Measurements from ENCODE around the gene TM7SF3.
"Not testable (repeated sequence)": the region's sequence is repeated elsewhere in the genome, so short reads cannot be mapped to it uniquely, and the experiment has no call there.

The TM7SF3 gene

DNA sequence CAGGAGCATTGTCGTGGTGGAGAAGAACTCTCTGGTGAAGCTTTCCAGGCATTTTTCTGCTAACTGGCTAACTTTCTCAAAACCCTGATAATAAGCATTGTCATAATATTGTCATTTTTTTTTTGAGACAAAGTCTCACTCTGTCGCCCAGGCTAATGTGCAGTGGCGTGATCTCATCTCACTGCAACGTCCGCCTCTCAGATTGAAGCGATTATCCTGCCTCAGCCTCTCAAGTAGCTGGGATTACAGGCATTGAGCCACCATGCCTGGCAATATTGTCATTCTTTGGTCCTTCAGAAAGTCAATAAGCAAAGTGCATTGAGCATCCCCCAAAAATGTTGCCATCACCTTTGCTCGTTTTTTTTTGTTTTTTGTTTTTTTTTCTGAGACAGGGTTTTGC is 41.8 kb upstream of the TM7SF3 start:
- TF ChIP-seq, protein P1, sequence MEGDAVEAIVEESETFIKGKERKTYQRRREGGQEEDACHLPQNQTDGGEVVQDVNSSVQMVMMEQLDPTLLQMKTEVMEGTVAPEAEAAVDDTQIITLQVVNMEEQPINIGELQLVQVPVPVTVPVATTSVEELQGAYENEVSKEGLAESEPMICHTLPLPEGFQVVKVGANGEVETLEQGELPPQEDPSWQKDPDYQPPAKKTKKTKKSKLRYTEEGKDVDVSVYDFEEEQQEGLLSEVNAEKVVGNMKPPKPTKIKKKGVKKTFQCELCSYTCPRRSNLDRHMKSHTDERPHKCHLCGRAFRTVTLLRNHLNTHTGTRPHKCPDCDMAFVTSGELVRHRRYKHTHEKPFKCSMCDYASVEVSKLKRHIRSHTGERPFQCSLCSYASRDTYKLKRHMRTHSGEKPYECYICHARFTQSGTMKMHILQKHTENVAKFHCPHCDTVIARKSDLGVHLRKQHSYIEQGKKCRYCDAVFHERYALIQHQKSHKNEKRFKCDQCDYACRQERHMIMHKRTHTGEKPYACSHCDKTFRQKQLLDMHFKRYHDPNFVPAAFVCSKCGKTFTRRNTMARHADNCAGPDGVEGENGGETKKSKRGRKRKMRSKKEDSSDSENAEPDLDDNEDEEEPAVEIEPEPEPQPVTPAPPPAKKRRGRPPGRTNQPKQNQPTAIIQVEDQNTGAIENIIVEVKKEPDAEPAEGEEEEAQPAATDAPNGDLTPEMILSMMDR (IDR thresholded peaks at IDR 0.05; ENCODE audit: low read depth, low read length), result no peak
- TF ChIP-seq POLR2A (IDR thresholded peaks at IDR 0.05; ENCODE audit: extremely low read depth, insufficient read length), result no peak
- H3K4me3 ChIP-seq (ENCODE audit: low read depth, low read length), result no peak overlapping the region
- no peak for DNase-seq (ENCODE audit: low read depth)

DNA sequence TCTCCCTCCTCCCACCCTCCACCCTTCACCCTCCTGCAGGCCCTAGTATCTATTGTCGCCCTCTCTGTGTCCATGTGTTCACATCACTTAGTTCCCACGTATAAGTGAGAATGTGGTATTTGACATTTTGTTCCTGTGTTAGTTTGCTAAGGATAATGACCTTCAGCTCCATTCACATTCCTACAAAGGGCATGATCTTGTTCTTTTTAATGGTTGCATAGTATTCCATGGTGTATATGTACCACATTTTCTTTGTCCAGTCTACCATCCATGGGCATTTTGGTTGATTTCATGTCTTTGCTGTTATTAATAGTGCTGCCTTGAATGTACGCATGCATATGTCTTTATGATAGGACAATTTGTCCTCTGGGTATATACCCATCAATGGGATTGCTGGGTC is 38.6 kb upstream of the TM7SF3 start:
- TF ChIP-seq MYC (IDR thresholded peaks at IDR 0.05; ENCODE audit: low read depth, low read length) (no peak), POLR2A (IDR thresholded peaks at IDR 0.05; ENCODE audit: extremely low read depth, insufficient read length) (no peak)
- TF ChIP-seq, protein P1 (IDR thresholded peaks at IDR 0.05; ENCODE audit: low read depth, low read length), result no peak
- TF ChIP-seq, protein P2, sequence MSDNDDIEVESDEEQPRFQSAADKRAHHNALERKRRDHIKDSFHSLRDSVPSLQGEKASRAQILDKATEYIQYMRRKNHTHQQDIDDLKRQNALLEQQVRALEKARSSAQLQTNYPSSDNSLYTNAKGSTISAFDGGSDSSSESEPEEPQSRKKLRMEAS (IDR thresholded peaks at IDR 0.05; ENCODE audit: low read depth, low read length), result no peak

DNA sequence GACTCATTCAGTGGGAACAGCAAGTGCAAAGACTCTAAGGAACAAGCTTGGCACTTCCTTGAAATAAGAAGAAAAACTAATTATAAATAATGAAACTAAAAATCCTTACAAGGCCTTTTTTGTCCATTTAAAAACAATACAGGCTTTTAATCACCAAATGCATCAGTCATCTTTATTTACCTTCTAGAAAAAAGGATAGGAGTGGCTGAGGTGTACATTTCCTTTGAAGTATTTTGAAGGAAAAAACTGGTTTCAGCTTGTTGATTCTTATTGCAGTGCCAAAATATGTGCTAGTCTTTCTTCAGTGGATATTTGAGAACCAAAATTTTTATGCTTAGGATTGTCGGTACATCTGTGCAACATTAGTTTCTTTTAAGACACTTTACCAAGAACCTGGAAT is 38.0 kb upstream of the TM7SF3 start:
- TF ChIP-seq POLR2A (IDR thresholded peaks at IDR 0.05; ENCODE audit: extremely low read depth, insufficient read length), result no peak
- TF ChIP-seq MYC (IDR thresholded peaks at IDR 0.05; ENCODE audit: low read depth, low read length), result no peak
- TF ChIP-seq, protein P2 (IDR thresholded peaks at IDR 0.05; ENCODE audit: low read depth, low read length), result no peak
- TF ChIP-seq, protein P1 (IDR thresholded peaks at IDR 0.05; ENCODE audit: low read depth, low read length), result no peak
- no peak for DNase-seq (ENCODE audit: low read depth)
- H3K4me3 ChIP-seq (ENCODE audit: low read depth, low read length), result no peak overlapping the region

More for the DNA sequence above, 38.6 kb upstream of the TM7SF3 start:
- no peak for DNase-seq (ENCODE audit: low read depth)
- H3K4me3 ChIP-seq (ENCODE audit: low read depth, low read length), result no peak overlapping the region

DNA sequence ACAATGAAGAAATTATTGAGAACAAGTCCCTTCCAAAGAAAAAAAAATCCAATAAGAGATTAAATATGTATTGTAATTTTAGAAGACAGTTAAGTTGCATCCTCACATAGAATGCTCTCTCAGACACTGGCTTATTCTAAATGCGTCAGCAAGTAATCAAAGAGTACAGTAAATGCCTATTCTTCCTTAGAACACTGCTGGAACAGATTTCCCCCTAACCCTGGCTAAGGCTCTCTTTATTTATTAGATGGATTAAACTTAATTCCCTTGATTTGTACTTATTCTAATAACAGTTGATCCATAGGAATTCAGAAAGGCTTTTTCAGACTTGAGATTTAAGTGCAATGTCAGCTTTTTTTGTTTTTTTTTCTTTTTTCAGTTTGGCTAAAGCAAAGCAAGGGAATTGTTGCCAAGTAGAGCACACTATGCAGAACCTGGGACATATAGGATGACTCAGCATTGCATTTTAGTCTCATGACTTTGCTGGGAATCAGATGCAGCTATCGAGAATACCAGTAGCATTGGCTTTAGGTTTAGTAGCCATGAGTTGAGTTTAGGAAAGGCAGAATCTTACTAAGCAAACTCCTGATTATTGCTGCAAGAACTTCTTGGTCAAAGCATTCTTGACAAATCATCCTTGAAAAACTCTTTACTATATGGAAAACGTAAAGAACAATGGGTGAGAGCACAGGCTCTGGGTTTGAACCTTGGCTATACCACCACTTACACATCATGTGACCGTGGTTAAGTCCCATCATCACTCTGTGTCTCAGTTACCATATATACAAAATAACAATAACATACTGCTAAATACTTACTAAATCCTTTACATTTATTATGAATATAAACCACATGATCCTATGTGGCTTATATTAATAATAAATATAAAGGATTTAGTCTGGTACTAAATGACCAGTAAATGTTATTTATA is 34.9 kb upstream of the TM7SF3 start:
- no peak for DNase-seq (ENCODE audit: low read depth)
- TF ChIP-seq POLR2A (IDR thresholded peaks at IDR 0.05; ENCODE audit: extremely low read depth, insufficient read length) (no peak), MYC (IDR thresholded peaks at IDR 0.05; ENCODE audit: low read depth, low read length) (no peak)
- TF ChIP-seq, protein P1 (IDR thresholded peaks at IDR 0.05; ENCODE audit: low read depth, low read length), result no peak
- H3K4me3 ChIP-seq (ENCODE audit: low read depth, low read length), result no peak overlapping the region

DNA sequence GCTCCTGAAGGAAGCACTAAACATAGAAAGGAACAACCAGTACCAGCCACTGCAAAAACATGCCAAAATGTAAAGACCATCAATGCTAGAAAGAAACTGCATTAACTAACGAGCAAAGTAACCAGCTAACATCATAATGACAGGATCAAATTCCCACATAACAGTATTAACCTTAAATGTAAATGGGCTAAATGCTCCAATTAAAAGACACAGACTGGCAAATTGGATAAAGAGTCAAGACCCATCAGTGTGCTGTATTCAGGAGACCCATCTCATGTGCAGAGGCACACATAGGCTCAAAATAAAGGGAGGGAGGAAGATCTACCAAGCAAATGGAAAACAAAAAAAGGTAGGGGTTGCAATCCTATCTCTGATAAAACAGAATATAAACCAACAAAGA is 27.8 kb upstream of the TM7SF3 start:
- H3K4me3 ChIP-seq (ENCODE audit: low read depth, low read length); DNase-seq (ENCODE audit: low read depth): not testable (repeated sequence)

DNA sequence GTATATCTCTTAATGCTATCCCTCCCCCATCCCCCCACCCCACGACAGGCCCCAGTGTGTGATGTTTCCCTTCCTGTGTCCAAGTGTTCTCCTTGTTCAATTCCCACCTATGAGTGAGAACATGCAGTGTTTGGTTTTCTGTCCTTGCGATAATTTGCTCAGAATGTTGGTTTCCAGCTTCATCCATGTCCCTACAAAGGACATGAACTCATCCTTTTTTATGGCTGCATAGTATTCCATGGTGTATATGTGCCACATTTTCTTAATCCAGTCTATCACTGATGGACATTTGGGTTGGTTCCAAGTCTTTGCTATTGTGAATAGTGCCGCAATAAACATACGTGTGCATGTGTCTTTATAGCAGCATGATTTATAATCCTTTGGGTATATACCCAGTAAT is 26.5 kb upstream of the TM7SF3 start:
- not testable (repeated sequence) for DNase-seq (ENCODE audit: low read depth); H3K4me3 ChIP-seq (ENCODE audit: low read depth, low read length)

DNA sequence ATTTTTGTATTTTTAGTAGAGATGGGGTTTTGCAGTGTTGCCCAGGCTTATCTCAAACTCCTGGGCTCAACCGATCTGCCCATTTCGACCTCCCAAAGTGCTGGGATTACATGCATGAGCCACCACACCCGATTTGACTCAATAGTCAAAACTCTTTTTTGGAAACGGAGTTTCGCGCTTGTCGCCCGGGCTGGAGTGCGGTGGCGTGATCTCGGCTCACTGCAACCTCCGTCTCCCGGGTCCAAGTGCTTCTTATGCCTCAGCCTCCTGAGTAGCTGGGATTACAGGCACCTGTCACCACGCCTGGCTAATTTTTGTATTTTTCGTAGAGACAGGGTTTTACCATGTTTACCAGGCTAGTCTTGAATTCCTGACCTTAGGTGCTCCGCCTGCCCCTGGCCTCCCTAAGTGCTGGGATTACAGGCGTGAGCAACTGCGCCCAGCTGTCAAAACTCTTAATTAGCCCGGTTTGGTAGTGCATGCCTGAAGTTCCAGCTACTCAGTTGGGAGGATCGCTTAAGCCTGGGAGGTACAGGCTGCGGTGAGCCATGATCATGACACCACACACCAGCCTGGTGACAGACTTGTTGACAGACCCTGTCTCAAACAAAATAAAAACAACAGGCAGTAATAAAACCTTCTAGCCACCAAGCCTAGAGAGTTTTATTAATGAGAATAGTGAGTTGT is 20.6 kb upstream of the TM7SF3 start:
- no peak for DNase-seq (ENCODE audit: low read depth)
- H3K4me3 ChIP-seq (ENCODE audit: low read depth, low read length), result no peak overlapping the region
- TF ChIP-seq POLR2A (IDR thresholded peaks at IDR 0.05; ENCODE audit: extremely low read depth, insufficient read length) (no peak), MYC (IDR thresholded peaks at IDR 0.05; ENCODE audit: low read depth, low read length) (no peak)
- TF ChIP-seq, protein P2 (IDR thresholded peaks at IDR 0.05; ENCODE audit: low read depth, low read length), result no peak
- TF ChIP-seq, protein P1 (IDR thresholded peaks at IDR 0.05; ENCODE audit: low read depth, low read length), result no peak

Data from NB4 (cell line).